Adipose tissue (tissue), 3 donors: ENCODE results near the gene GOLT1A. TPM values are rescaled to one million over a fixed set of nuclear protein-coding genes. Genes with fewer than 3 reads are reported as not detected.

Experiments used
- H3K27ac ChIP-seq: one replicate; pipeline ENCODE4 v1.5.1; 2013; ENCODE audit warnings: low read depth, low read length
- WGBS, 3 donors: extraction: QIAGEN DNeasy Blood & Tissue Kit; methylation state at CpG; one replicate each; pipeline ENCODE4 v1.1.7; 2013; 5-methylcytosine and 5-hydroxymethylcytosine counted together
- polyA plus RNA-seq, 3 donors: library from polyadenylated mRNA; stranded (reverse); fragments of 200-250 nt; gene quantifications; one replicate each; pipeline ENCODE4 v1.2.3, GENCODE V29; 2013
- donor health status: healthy with polysubstance abuse.
- donor health status: Bipolar disorder and iron deficiency.
- donor health status: healthy.

GOLT1A gene
- polyA plus RNA-seq, 3 donors = 0.94 to 21.0 TPM; not detected in 1

DNA sequence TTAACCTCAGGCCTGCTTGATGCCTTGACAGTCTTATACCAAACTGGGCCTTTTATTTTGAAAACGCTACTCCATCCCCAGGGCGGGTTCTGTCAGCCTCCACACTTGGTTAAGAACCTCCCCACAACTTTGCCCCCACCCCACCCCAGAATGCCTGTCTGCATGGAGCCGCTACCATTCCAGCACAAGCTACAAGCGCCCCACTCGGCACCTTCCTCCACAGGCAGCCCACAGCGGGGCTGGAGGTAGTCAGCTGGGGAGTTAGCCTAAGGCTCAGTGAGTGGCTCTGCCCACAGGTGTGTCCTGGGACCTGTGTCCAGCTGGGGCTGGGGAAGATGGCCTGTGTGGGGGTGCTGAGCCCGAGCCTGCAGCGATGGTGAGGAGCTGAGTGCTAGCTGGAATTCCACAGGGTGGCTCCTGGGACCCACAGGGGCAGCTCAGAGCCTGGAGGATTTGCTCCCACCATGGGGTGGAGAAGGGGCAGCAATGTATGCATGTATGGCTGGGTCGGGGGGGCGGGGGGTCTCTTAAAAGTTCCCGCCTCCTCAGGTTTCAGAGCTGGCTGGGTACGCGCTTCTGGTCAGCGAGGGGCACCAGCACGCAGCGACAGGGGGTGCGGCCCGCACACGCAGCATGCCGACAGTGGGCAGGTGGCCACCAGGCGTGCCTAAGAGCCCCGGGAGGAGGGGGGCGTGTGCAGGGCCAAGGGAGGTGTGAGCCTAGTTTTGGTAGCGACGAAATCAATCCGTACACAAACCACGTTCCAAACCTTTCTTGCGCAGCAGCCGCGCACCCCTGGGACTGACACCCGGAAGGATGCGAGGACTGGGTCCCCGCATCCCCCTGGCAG is 62.9 kb downstream of the GOLT1A start:
- WGBS, 3 donors = 28 to 40% (median 32%) methylated on average over 32 to 33 of the region's 33 CpGs
- H3K27ac ChIP-seq = no peak overlapping the region

GRCh38 chr1:204149635-204150565 is 63.9 kb downstream of the GOLT1A start:
- 82 to 88% (median 87%) methylated on average over 16 of the region's 16 CpGs for WGBS, 3 donors
- no peak overlapping the region for H3K27ac ChIP-seq

- no peak overlapping the region for H3K27ac ChIP-seq
- WGBS, 3 donors = 68 to 73% (median 70%) methylated on average over 2 of the region's 2 CpGs
Observed at GRCh38 chr1:204149107-204149506, 64.7 kb downstream of the GOLT1A start.

Other genes starting within 250 kb of the GOLT1A start
- 10 to 100 TPM; 11.2 to 32.3 (median 18.6) TPM for gene SOX13, start 140.9 kb downstream of the GOLT1A start, polyA plus RNA-seq
- gene ETNK2, start 61.9 kb downstream of the GOLT1A start, polyA plus RNA-seq = 10 to 100 TPM in 2 of 3 donors, 1 to 10 TPM in 1; 9.0 to 21.1 (median 11.1) TPM
- under 1 TPM in 1 of 3 donors, not detected in 2; 0.12 TPM for gene REN, start 47.7 kb downstream of the GOLT1A start, polyA plus RNA-seq
- gene KISS1, start 17.5 kb downstream of the GOLT1A start, polyA plus RNA-seq = under 1 TPM in 1 of 3 donors, not detected in 2; 0.47 TPM
- 1 to 10 TPM; 2.3 to 9.3 (median 4.2) TPM for gene PLEKHA6, start 145.9 kb upstream of the GOLT1A start, polyA plus RNA-seq
- gene PPP1R15B, start 197.8 kb upstream of the GOLT1A start, polyA plus RNA-seq = 10 to 100 TPM; 14.3 to 41.6 (median 30.3) TPM